H9 (cell line): ENCODE measurements around the gene KRT78. TPM values are rescaled to one million over a fixed set of nuclear protein-coding genes. Genes with fewer than 3 reads are reported as not detected.
A peak's percentile ranks its signal among the peaks of the same experiment; 100 is the strongest.

Experiments
- DNase-seq: peaks from one replicate; pipeline ENCODE4 v3.0.0-alpha.2; 2017
- H2AFZ ChIP-seq: one replicate; pipeline ENCODE4 v1.6.1; 2013; ENCODE audit warnings: mild to moderate bottlenecking, low read length, control low read depth, moderate library complexity
- H2AK5ac ChIP-seq: 2 replicates; pipeline ENCODE4 v1.6.1; 2013; ENCODE audit warnings: low read length, control low read depth, mixed read lengths; ENCODE audit not compliant: insufficient read length
- H2BK120ac ChIP-seq: one replicate; pipeline ENCODE4 v1.6.1; 2013; ENCODE audit warnings: low read depth, mild to moderate bottlenecking, low read length, control low read depth, inconsistent platforms; ENCODE audit not compliant: poor library complexity, severe bottlenecking
- H2BK12ac ChIP-seq: 2 replicates; pipeline ENCODE4 v1.6.1; 2013; ENCODE audit warnings: low read length, control low read depth, mixed read lengths, low read depth; ENCODE audit not compliant: insufficient read length
- H2BK15ac ChIP-seq: 2 replicates; pipeline ENCODE4 v1.6.1; 2013; ENCODE audit warnings: low read depth, low read length, control low read depth
- H2BK20ac ChIP-seq: one replicate; pipeline ENCODE4 v1.6.1; 2013; ENCODE audit warnings: low read depth, mild to moderate bottlenecking, low read length, control low read depth, inconsistent platforms; ENCODE audit not compliant: poor library complexity, severe bottlenecking
- H2BK5ac ChIP-seq: 2 replicates; pipeline ENCODE4 v1.6.1; 2013; ENCODE audit warnings: low read length, control low read depth, mixed read lengths; ENCODE audit not compliant: insufficient read length
- H3K14ac ChIP-seq: 2 replicates; pipeline ENCODE4 v1.6.1; 2013; ENCODE audit warnings: low read length, control low read depth; ENCODE audit not compliant: insufficient read depth
- H3K18ac ChIP-seq: 2 replicates; pipeline ENCODE4 v1.6.1; 2013; ENCODE audit warnings: low read depth, mild to moderate bottlenecking, mixed read lengths, low read length, control low read depth; ENCODE audit not compliant: insufficient read length
- H3K23ac ChIP-seq: 2 replicates; pipeline ENCODE4 v1.6.1; 2013; ENCODE audit warnings: low read length, control low read depth, mixed read lengths, low read depth; ENCODE audit not compliant: insufficient read length
- H3K23me2 ChIP-seq: 2 replicates; pipeline ENCODE4 v1.6.1; 2013; ENCODE audit warnings: low read depth, mild to moderate bottlenecking, mixed read lengths, low read length, control low read depth; ENCODE audit not compliant: insufficient read length, poor library complexity, severe bottlenecking
- H3K27ac ChIP-seq: 2 replicates; pipeline ENCODE4 v1.5.1; 2013; ENCODE audit warnings: low read length, control low read depth, mixed read lengths, low read depth; ENCODE audit not compliant: insufficient read length
- H3K27me3 ChIP-seq: 2 replicates; pipeline ENCODE4 v1.6.1; 2013; ENCODE audit warnings: low read length, control low read depth, inconsistent platforms; ENCODE audit not compliant: insufficient read depth
- H3K4ac ChIP-seq: 2 replicates; pipeline ENCODE4 v1.6.1; 2013; ENCODE audit warnings: low read depth, mild to moderate bottlenecking, control low read depth, inconsistent platforms, low read length, moderate library complexity
- H3K4me1 ChIP-seq: 2 replicates; pipeline ENCODE4 v1.6.1; 2013; ENCODE audit warnings: low read length, control low read depth, inconsistent platforms; ENCODE audit not compliant: insufficient read depth
- H3K4me2 ChIP-seq: 2 replicates; pipeline ENCODE4 v1.6.1; 2013; ENCODE audit warnings: low read length, control low read depth, mixed read lengths; ENCODE audit not compliant: insufficient read length, insufficient read depth
- H3K56ac ChIP-seq: 2 replicates; pipeline ENCODE4 v1.6.1; 2013; ENCODE audit warnings: low read depth, mild to moderate bottlenecking, mixed read lengths, low read length, control low read depth; ENCODE audit not compliant: insufficient read length
- H3K79me1 ChIP-seq: 2 replicates; pipeline ENCODE4 v1.6.1; 2013; ENCODE audit warnings: low read depth, mild to moderate bottlenecking, moderate library complexity, low read length, control low read depth, inconsistent platforms; ENCODE audit not compliant: insufficient read depth, poor library complexity, severe bottlenecking
- H3K79me2 ChIP-seq: 2 replicates; pipeline ENCODE4 v1.6.1; 2013; ENCODE audit warnings: low read length, control low read depth, inconsistent platforms; ENCODE audit not compliant: insufficient read depth
- H3K9ac ChIP-seq: 2 replicates; pipeline ENCODE4 v1.6.1; 2013; ENCODE audit warnings: low read length, control low read depth, mixed read lengths; ENCODE audit not compliant: insufficient read length; ENCODE audit errors: extremely low read depth
- H3K9me3 ChIP-seq: one replicate; pipeline ENCODE4 v1.6.1; 2013; ENCODE audit warnings: low read depth, low read length, inconsistent platforms; ENCODE audit not compliant: control insufficient read depth
- H3T11ph ChIP-seq: one replicate; pipeline ENCODE4 v1.6.1; 2013; ENCODE audit warnings: mild to moderate bottlenecking, low read length, control low read depth, inconsistent platforms
- H4K20me1 ChIP-seq: one replicate; pipeline ENCODE4 v1.6.1; 2013; ENCODE audit not compliant: control insufficient read depth, insufficient read length, insufficient read depth
- H4K5ac ChIP-seq: 2 replicates; pipeline ENCODE4 v1.6.1; 2013; ENCODE audit warnings: low read depth, mild to moderate bottlenecking, mixed read lengths, low read length, control low read depth; ENCODE audit not compliant: insufficient read length
- H4K8ac ChIP-seq: replicated peaks from 2 replicates; pipeline ENCODE4 v1.6.1; 2013; ENCODE audit warnings: low read length, control low read depth, mixed read lengths, low read depth; ENCODE audit not compliant: insufficient read length
- H4K91ac ChIP-seq: 2 replicates; pipeline ENCODE4 v1.6.1; 2013; ENCODE audit warnings: low read depth, mild to moderate bottlenecking, moderate library complexity, mixed read lengths, low read length, control low read depth; ENCODE audit not compliant: insufficient read length
- H3K27ac Mint-ChIP-seq, 3 experiments: 2 replicates in 2 of 3; 3 replicates in 1 of 3; pipeline ENCODE4 v1.8.0; 2020 to 2021; ENCODE audit warnings: mixed read lengths in 3 of 3, mild to moderate bottlenecking in 1 of 3, moderate library complexity in 1 of 3
- H3K27me3 Mint-ChIP-seq: 2 replicates; pipeline ENCODE4 v1.8.0; 2021; ENCODE audit warnings: low read depth, mild to moderate bottlenecking, moderate library complexity, mixed read lengths
- H3K36me3 Mint-ChIP-seq, 3 experiments: 2 replicates in 2 of 3; 3 replicates in 1 of 3; pipeline ENCODE4 v1.8.0; 2020 to 2021; ENCODE audit warnings: low read depth in 3 of 3, mixed read lengths in 3 of 3; ENCODE audit not compliant: insufficient read depth in 1 of 3
- H3K4me1 Mint-ChIP-seq, 2 experiments: 2 replicates each; pipeline ENCODE4 v1.8.0; 2020; ENCODE audit warnings: mixed read lengths in 2 of 2
- H3K4me3 Mint-ChIP-seq, 2 experiments: 2 replicates in 1 of 2; 3 replicates in 1 of 2; pipeline ENCODE4 v1.8.0; 2020 to 2021; ENCODE audit warnings: mild to moderate bottlenecking in 2 of 2, mixed read lengths in 2 of 2, moderate library complexity in 1 of 2
- H3K9me3 Mint-ChIP-seq, 2 experiments: 2 replicates in 1 of 2; 3 replicates in 1 of 2; pipeline ENCODE4 v1.8.0; 2020; ENCODE audit warnings: mild to moderate bottlenecking in 2 of 2, mixed read lengths in 2 of 2, moderate library complexity in 1 of 2
- CTCF ChIP-seq: fragments of 200-600 bp; sonication (generic); conservative IDR thresholded peaks from 3 replicates; pipeline ENCODE4 v1.8.0; 2021; ENCODE audit warnings: antibody characterized with exemption, mild to moderate bottlenecking
- WGBS: extraction: QIAGEN DNeasy Blood & Tissue Kit; methylation state at CpG from one replicate; pipeline ENCODE4 v1.1.7; 2013; ENCODE audit warnings: missing lambda C conversion rate, low lambda C conversion rate, mixed read lengths; ENCODE audit not compliant: insufficient read length; ENCODE audit errors: extremely low coverage; 5-methylcytosine and 5-hydroxymethylcytosine counted together
- total RNA-seq: library from RNA; stranded (reverse); gene quantifications from 2 replicates; pipeline ENCODE4 v1.2.1, GENCODE V29; 2021

Gene KRT78
- total RNA-seq, 1 experiment from 2014 or later: not detected

- Mint-ChIP-seq H3K4me3 (no peak overlapping the region), H3K36me3 (no peaks in the 10 kb centered on the region), H3K27ac (no peak overlapping the region), H3K9me3 (peaks cover 0 to 3% of the 10 kb centered on the region in 2 experiments; a peak in 2 of 5 replicates), H3K4me1 (0 out of 4 replicates have a peak, but pooled peaks cover 0 to 3% of the 10 kb centered on the region in 2 experiments), H3K27me3 (no peaks in the 10 kb centered on the region)
- Histone ChIP-seq H3K27ac (no peak overlapping the region), H3T11ph (no peak overlapping the region), H3K23me2 (no peaks in the 10 kb centered on the region), H3K23ac (no peak overlapping the region), H3K4me2 (no peak overlapping the region), H4K5ac (no peak overlapping the region), H3K56ac (no peak overlapping the region), H4K91ac (no peak overlapping the region), H2AK5ac (no peak overlapping the region), H2BK5ac (no peak overlapping the region), H2BK15ac (no peak overlapping the region), H2AFZ (no peak overlapping the region), H3K18ac (no peak overlapping the region), H2BK12ac (no peak overlapping the region), H4K8ac (no peak overlapping the region), H2BK120ac (no peak overlapping the region), H4K20me1 (no peaks in the 10 kb centered on the region), H3K4ac (no peak overlapping the region), H3K14ac (no peak overlapping the region), H3K79me2 (no peaks in the 10 kb centered on the region), H3K79me1 (no peaks in the 10 kb centered on the region), H3K9me3 (no peaks in the 10 kb centered on the region), H2BK20ac (no peak overlapping the region), H3K27me3 (no peaks in the 10 kb centered on the region), H3K9ac (no peak overlapping the region), H3K4me1 (no peaks in the 10 kb centered on the region)
- DNase-seq: peak; percentile 24
- WGBS: no CpG with 5 or more reads among the region's 3 CpGs
- TF ChIP-seq CTCF: no peak
Observed at GRCh38 chr12:52890417-52890816, 41.6 kb upstream of the KRT78 start.
